AG04449 (cell line): ENCODE data around the gene PRRX1.

Source experiments
- CTCF ChIA-PET: fragments of 350-600 bp; formaldehyde crosslinking; extraction: SDS; loops from one replicate; lab custom pipeline; 2021; ENCODE audit warnings: antibody characterized with exemption; lab: Yijun Ruan, JAX
- POLR2A ChIA-PET: fragments of 400-600, 350-600 bp; formaldehyde crosslinking; extraction: SDS; loops from one replicate; lab custom pipeline; 2020; ENCODE audit warnings: antibody characterized with exemption, inconsistent platforms; lab: Yijun Ruan, JAX
- DNase-seq: peaks from one replicate; pipeline ENCODE4 v3.0.0-alpha.2; 2010; ENCODE audit warnings: low read depth, low spot score
- H3K4me3 ChIP-seq: 2 replicates; pipeline ENCODE4 v1.5.1; 2011; ENCODE audit warnings: low read depth, mild to moderate bottlenecking, control low read depth, low read length
- CTCF ChIP-seq: IDR thresholded peaks from one replicate; pipeline ENCODE4 v1.5.1; 2011; ENCODE audit warnings: mild to moderate bottlenecking, moderate library complexity, low read length, control low read depth, inconsistent platforms; ENCODE audit not compliant: insufficient read depth; ENCODE audit errors: missing control alignments

Gene PRRX1

GRCh38 chr1:170714163-170714562, 50.2 kb downstream of the PRRX1 start:
- DNase-seq: no peak
- no peak for TF ChIP-seq CTCF
- no peak overlapping the region for H3K4me3 ChIP-seq
- ChIA-PET POLR2A (no interaction called here), CTCF (interaction anchor here (3.4 kb wide), 1 partner anchor 25 kb away, joined by 17 read pairs; no protein-coding TSS in a partner anchor)

DNA sequence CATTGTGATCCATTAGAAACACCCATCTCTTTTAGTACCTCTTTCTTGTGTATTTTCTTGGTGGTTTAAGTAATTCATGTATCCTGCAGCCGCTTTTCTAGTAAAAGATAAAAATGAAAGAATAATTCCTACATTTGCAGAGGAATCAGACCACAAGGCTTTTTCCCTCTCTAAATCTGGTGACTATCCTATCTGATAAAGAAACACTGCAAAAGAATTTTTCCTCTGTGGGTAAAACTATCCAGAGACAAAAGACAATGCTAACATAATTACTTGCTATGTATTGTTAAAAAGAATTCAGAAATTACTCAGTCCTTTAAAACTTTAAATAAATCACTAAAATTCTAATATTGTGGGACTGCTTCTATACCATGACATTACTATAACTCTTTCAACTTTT, 51.0 kb downstream of the PRRX1 start:
- TF ChIP-seq CTCF: no peak
- POLR2A ChIA-PET: no interaction called here
- no peak for DNase-seq
- CTCF ChIA-PET: no interaction called here
- H3K4me3 ChIP-seq: no peak overlapping the region

DNA sequence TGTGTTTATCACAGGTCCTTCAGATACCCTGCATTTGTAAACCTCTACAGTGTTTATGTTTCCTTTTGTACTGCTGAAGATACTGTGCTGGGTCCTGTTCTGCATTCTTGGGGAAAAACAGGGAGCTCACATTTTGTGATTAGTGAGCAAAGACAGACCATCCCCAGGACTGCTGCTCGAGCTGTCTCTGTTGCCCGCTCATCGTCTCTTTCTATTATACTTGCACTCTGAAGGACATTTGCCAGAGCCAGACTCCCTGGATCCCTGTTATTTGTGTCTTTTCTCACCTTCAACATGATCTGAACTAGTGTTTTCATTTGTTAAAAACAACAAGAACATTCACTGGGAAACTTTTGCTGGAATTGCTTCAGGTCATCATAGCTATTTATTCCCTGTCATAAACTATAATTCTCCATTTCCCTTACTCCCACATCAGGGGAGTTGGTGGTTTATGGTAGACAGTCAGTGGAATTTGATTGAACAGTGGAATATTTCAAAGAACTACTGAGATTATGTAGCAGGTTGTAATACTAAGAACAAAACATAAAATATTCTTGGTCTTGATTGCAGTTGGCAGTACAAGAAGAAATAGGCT, 53.0 kb downstream of the PRRX1 start:
- ChIA-PET POLR2A (interaction anchor here (1.6 kb wide), 1 partner anchor 13 kb away, joined by 3 read pairs; no protein-coding TSS in a partner anchor), CTCF (interaction anchor here (0.5 to 2.0 kb wide), 3 partner anchors 27 to 74 kb away, joined by 3 to 7 read pairs (median 3); no protein-coding TSS in a partner anchor)
- H3K4me3 ChIP-seq: no peak overlapping the region

DNA sequence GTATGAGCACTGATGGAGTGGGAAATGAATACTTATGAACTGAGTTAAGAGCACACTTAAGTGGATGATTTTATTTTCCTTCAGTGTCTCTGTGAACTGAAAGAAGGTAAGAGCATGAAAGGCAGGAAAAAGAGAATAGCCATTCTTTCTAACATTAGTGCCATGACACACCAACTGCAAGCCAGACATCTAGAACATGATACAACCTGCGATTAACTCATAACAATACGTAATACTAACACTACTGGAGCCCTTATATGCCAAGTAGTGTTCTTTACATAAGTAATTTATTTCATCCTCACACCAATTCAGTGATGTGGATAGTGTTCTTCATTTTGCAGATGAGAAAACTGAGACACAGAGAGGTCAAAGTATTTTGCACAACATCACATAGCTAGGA, 56.7 kb downstream of the PRRX1 start:
- DNase-seq: no peak
- ChIA-PET POLR2A (no interaction called here), CTCF (interaction anchor here (1.5 kb wide), 1 partner anchor 10 kb away, joined by 3 read pairs; no protein-coding TSS in a partner anchor)
- H3K4me3 ChIP-seq: no peak overlapping the region
- TF ChIP-seq CTCF: no peak

More for the DNA sequence above, 53.0 kb downstream of the PRRX1 start:
- TF ChIP-seq CTCF: no peak
- DNase-seq: no peak

GRCh38 chr1:170721621-170722020, 57.7 kb downstream of the PRRX1 start:
- DNase-seq: no peak
- no peak for TF ChIP-seq CTCF
- ChIA-PET CTCF (no interaction called here), POLR2A (no interaction called here)
- no peak overlapping the region for H3K4me3 ChIP-seq

GRCh38 chr1:170723518-170723917, 59.6 kb downstream of the PRRX1 start:
- CTCF ChIA-PET: no interaction called here
- no peak for TF ChIP-seq CTCF
- H3K4me3 ChIP-seq: no peak overlapping the region
- POLR2A ChIA-PET: no interaction called here
- DNase-seq: no peak
